Tibial artery (tissue), 4 donors: ENCODE results near the gene CLDN24.

Experiments
- DNase-seq, 2 donors: peaks; one replicate each; pipeline ENCODE4 v3.0.0-alpha.2; 2019
- H3K27ac ChIP-seq, 2 donors: fragments of 200-600 bp; sonication (generic) in 1 of 2; 1 replicate in 1 of 2; 2 replicates in 1 of 2; pipeline ENCODE4 v1.5.1; 2018 to 2019; ENCODE audit warnings: mild to moderate bottlenecking in 1 of 2
- H3K27me3 ChIP-seq, 2 donors: fragments of 200-600 bp; sonication (generic) in 1 of 2; one replicate each; pipeline versions ENCODE4 v1.5.1 to v1.6.0; 2016 to 2019
- H3K36me3 ChIP-seq, 3 donors: fragments of 200-600 bp; sonication (generic) in 2 of 3; one replicate each; pipeline ENCODE4 v1.5.1; 2016 to 2019; ENCODE audit warnings: mild to moderate bottlenecking in 2 of 3
- H3K4me1 ChIP-seq, 4 donors: fragments of 200-600 bp; sonication (generic) in 2 of 4; 1 replicate in 3 of 4; 2 replicates in 1 of 4; pipeline ENCODE4 v1.5.1; 2016 to 2019
- H3K4me3 ChIP-seq, 2 donors: fragments of 200-600 bp; sonication (generic) in 1 of 2; 1 replicate in 1 of 2; 2 replicates in 1 of 2; pipeline ENCODE4 v1.5.1; 2018 to 2019; ENCODE audit warnings: mild to moderate bottlenecking in 2 of 2
- H3K9me3 ChIP-seq, 3 donors: fragments of 200-600 bp; sonication (generic) in 1 of 3; one replicate each; pipeline ENCODE4 v1.5.1; 2016 to 2019
- intact Hi-C: fragments of 100-400 bp; cut with DNase I; formaldehyde crosslinking; loops from one replicate; pipeline ENCODE4 v1.15.0; 2023; ENCODE audit warnings: low total_unique reads
- TF ChIP-seq, protein P1 (sequence below), 2 experiments: fragments of 200-600 bp in 1 of 2; fragments of 450-650 bp in 1 of 2; IDR thresholded peaks; one replicate each; pipeline ENCODE4 v1.5.1; 2017 to 2019; ENCODE audit warnings: antibody characterized with exemption in 2 of 2, mild to moderate bottlenecking in 1 of 2, moderate library complexity in 1 of 2

Gene CLDN24

GRCh38 chr4:183347566-183347965 lies 25.3 kb upstream of the CLDN24 start:
- Histone ChIP-seq H3K4me3 (no peak overlapping the region), H3K27me3 (peaks cover 0 to 34% of the 10 kb centered on the region in 2 donors), H3K9me3 (no peaks in the 10 kb centered on the region), H3K36me3 (no peaks in the 10 kb centered on the region), H3K4me1 (peaks cover 0 to 2% (median 0%) of the 10 kb centered on the region in 4 donors), H3K27ac (no peak overlapping the region)
- no peak for DNase-seq
- TF ChIP-seq, protein P1, sequence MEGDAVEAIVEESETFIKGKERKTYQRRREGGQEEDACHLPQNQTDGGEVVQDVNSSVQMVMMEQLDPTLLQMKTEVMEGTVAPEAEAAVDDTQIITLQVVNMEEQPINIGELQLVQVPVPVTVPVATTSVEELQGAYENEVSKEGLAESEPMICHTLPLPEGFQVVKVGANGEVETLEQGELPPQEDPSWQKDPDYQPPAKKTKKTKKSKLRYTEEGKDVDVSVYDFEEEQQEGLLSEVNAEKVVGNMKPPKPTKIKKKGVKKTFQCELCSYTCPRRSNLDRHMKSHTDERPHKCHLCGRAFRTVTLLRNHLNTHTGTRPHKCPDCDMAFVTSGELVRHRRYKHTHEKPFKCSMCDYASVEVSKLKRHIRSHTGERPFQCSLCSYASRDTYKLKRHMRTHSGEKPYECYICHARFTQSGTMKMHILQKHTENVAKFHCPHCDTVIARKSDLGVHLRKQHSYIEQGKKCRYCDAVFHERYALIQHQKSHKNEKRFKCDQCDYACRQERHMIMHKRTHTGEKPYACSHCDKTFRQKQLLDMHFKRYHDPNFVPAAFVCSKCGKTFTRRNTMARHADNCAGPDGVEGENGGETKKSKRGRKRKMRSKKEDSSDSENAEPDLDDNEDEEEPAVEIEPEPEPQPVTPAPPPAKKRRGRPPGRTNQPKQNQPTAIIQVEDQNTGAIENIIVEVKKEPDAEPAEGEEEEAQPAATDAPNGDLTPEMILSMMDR (IDR thresholded peaks at IDR 0.05), result no peak
- intact Hi-C loops, result no loop called here

DNA sequence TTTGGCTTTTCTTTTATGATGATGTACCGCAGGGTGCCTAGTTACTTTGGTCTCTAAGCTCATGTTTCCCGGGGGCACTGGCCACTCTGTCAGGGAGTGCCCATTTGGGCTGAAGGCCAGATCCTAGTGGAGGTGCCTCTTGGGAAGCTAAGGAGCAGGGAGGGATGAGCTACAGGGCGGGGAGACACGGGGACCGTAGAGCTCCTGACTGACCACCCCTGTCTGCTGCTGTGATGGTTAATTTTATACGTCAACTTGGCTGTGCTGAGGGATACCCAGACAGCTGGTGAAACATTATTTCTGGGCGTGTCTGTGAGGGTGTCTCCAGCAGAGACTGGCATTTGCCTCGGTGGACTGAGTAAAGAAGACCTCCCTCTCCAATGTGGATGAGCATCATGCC lies 24.9 kb upstream of the CLDN24 start:
- Histone ChIP-seq H3K27me3 (peaks cover 0 to 34% of the 10 kb centered on the region in 2 donors), H3K27ac (no peak overlapping the region), H3K36me3 (no peaks in the 10 kb centered on the region), H3K4me3 (no peak overlapping the region), H3K4me1 (peaks cover 0 to 2% (median 0%) of the 10 kb centered on the region in 4 donors), H3K9me3 (no peaks in the 10 kb centered on the region)
- TF ChIP-seq, protein P1 (IDR thresholded peaks at IDR 0.05), result no peak
- intact Hi-C loops, result no loop called here
- no peak for DNase-seq

- Histone ChIP-seq H3K4me3 (no peak overlapping the region), H3K4me1 (peaks cover 0 to 2% (median 0%) of the 10 kb centered on the region in 4 donors), H3K9me3 (no peaks in the 10 kb centered on the region), H3K27ac (no peak overlapping the region), H3K36me3 (no peaks in the 10 kb centered on the region), H3K27me3 (peaks cover 0 to 34% of the 10 kb centered on the region in 2 donors)
- TF ChIP-seq, protein P1 (IDR thresholded peaks at IDR 0.05), result no peak
- DNase-seq, result no peak
- intact Hi-C loops, result no loop called here
Measured at GRCh38 chr4:183345261-183345660, 23.0 kb upstream of the CLDN24 start.

DNA sequence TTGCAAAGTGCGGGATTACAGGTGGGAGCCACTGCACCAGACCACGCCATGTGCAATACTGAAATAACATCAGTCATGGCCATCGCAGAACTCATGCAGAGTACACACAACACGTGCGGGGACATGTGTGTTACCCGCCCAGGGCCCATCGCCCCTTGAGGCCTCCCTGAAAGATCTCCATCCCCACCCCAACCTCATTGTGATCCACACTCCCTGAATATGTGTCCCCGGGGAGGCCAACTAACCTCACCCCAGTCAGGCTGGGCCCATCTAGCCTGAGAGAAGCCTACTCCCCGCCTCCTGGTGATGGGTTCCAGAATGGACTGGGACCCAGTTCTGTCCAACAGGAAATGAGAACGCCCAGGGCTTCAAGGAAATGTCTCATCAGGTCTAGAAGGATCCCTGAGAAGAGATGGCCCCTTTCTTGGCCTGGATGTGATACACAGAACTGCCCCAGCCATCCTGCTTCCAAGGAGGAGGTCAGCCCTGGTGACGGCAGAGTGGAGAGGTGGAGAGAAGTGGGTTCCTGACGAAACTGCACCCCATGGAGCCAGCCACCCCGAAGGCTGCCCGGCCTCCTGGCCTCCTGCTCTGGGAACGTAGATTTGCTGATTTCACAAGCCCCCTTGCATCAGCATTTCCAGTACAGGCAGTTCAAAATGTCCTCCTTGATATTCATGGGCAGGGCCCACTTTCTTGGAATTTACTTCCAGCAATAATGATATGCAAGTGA lies 22.5 kb upstream of the CLDN24 start:
- H3K4me1 ChIP-seq, result peaks cover 0 to 2% (median 0%) of the 10 kb centered on the region in 4 donors
- TF ChIP-seq, protein P1 (IDR thresholded peaks at IDR 0.05), result no peak
- H3K27me3 ChIP-seq, result peaks cover 0 to 34% of the 10 kb centered on the region in 2 donors
- no peak overlapping the region for H3K27ac ChIP-seq
- H3K9me3 ChIP-seq, result no peaks in the 10 kb centered on the region
- H3K36me3 ChIP-seq, result no peaks in the 10 kb centered on the region
- no peak overlapping the region for H3K4me3 ChIP-seq
- intact Hi-C loops, result no loop called here
- DNase-seq, result no peak

DNA sequence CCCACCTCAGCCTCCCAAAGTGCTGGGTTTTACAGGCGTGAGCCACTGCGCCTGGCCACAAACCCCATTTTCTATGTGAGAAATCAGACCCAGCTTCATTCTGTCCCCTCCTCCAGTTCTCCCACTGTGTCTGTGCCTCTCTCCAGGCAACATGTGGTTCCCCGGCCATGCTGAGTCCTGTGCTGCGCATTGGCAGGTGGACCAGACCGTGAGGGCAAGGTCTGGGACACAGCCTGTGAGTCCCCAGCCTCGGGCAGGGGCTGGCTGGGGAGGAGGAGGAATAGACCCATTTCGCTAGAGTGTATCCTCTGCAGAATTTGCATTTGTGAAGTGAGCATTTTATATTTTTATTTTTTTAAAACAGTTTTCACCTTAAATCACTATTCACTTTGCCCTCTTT lies 21.5 kb upstream of the CLDN24 start:
- H3K9me3 ChIP-seq, result no peaks in the 10 kb centered on the region

More for the DNA sequence above, 21.5 kb upstream of the CLDN24 start:
- H3K27ac ChIP-seq, result no peak overlapping the region
- no peak for DNase-seq
- H3K36me3 ChIP-seq, result no peaks in the 10 kb centered on the region
- H3K27me3 ChIP-seq, result peaks cover 0 to 32% of the 10 kb centered on the region in 2 donors
- intact Hi-C loops, result no loop called here
- no peak overlapping the region for H3K4me3 ChIP-seq
- TF ChIP-seq, protein P1 (IDR thresholded peaks at IDR 0.05), result no peak
- peaks cover 0 to 2% (median 0%) of the 10 kb centered on the region in 4 donors for H3K4me1 ChIP-seq
